ENCODE data around the gene PNISR.

PNISR gene

DNA sequence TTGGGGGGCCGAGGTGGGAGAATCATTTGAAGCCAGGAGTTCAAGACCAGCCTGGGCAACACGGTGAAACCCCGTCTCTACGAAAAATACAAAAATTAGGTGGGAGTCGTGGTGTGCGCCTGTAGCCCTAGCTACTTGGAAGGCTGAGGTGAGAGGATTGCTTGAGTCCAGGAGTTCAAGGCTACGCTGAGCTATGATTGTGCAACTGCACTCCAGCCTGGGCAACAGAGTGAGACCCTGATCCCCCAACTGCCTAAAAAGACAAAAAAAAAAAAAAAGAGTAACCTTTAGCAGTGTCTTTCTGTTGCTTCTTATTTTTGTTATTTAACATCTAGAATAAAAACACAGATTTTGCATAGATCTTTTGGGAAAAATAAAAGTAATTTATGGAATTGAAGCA is 18.0 kb downstream of the PNISR start:
- H3K27me3 ChIP-seq (ENCODE audit: insufficient read depth, low read length), result no peaks in the 10 kb centered on the region
- H3K4me1 ChIP-seq (ENCODE audit: control insufficient read depth, insufficient read depth, low read length, unreplicated experiment), result no peaks in the 10 kb centered on the region
- H3K27ac ChIP-seq (ENCODE audit: low read depth, low read length), result no peak overlapping the region
- no peak overlapping the region for H2AFZ ChIP-seq (ENCODE audit: low read length, unreplicated experiment)
- H3K4me3 ChIP-seq (ENCODE audit: low read depth, low read length), result no peak overlapping the region
- peaks cover 11% of the 10 kb centered on the region for H3K79me2 ChIP-seq (ENCODE audit: control insufficient read depth, insufficient read depth, low read length, unreplicated experiment)
- peaks cover 60% of the 10 kb centered on the region for H3K36me3 ChIP-seq (ENCODE audit: insufficient read depth, low read length)

- H3K4me3 ChIP-seq (ENCODE audit: low read depth, low read length), result no peak overlapping the region
- no peak overlapping the region for H2AFZ ChIP-seq (ENCODE audit: low read length, unreplicated experiment)
- no peaks in the 10 kb centered on the region for H3K27me3 ChIP-seq (ENCODE audit: insufficient read depth, low read length)
- peaks cover 68% of the 10 kb centered on the region for H3K36me3 ChIP-seq (ENCODE audit: insufficient read depth, low read length)
- no peaks in the 10 kb centered on the region for H3K79me2 ChIP-seq (ENCODE audit: control insufficient read depth, insufficient read depth, low read length, unreplicated experiment)
- no peaks in the 10 kb centered on the region for H3K4me1 ChIP-seq (ENCODE audit: control insufficient read depth, insufficient read depth, low read length, unreplicated experiment)
- no peak overlapping the region for H3K27ac ChIP-seq (ENCODE audit: low read depth, low read length)
Observed at GRCh38 chr6:99402448-99402847, 22.7 kb downstream of the PNISR start.

DNA sequence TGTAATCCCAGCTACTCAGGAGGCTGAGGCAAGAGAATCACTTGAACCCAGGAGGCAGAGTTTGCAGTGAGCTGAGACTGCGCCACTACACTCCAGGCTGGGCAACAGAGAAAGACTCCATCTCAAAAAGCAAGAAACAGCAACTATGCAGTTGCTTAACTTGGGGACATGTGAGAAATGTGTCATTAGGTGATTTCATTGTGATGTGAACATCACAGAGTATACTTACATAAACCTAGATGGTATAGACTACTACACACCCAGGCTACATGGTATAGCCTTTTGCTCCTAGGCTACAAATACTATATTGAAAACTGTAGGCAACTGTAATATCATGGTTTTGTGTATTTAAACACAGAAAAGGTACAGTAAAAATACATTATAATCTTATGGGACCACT is 27.8 kb downstream of the PNISR start:
- Histone ChIP-seq H3K27me3 (ENCODE audit: insufficient read depth, low read length) (no peaks in the 10 kb centered on the region), H3K79me2 (ENCODE audit: control insufficient read depth, insufficient read depth, low read length, unreplicated experiment) (no peaks in the 10 kb centered on the region), H2AFZ (ENCODE audit: low read length, unreplicated experiment) (no peak overlapping the region), H3K4me3 (ENCODE audit: low read depth, low read length) (no peak overlapping the region), H3K27ac (ENCODE audit: low read depth, low read length) (no peak overlapping the region), H3K36me3 (ENCODE audit: insufficient read depth, low read length) (peaks cover 33% of the 10 kb centered on the region), H3K4me1 (ENCODE audit: control insufficient read depth, insufficient read depth, low read length, unreplicated experiment) (no peaks in the 10 kb centered on the region)

DNA sequence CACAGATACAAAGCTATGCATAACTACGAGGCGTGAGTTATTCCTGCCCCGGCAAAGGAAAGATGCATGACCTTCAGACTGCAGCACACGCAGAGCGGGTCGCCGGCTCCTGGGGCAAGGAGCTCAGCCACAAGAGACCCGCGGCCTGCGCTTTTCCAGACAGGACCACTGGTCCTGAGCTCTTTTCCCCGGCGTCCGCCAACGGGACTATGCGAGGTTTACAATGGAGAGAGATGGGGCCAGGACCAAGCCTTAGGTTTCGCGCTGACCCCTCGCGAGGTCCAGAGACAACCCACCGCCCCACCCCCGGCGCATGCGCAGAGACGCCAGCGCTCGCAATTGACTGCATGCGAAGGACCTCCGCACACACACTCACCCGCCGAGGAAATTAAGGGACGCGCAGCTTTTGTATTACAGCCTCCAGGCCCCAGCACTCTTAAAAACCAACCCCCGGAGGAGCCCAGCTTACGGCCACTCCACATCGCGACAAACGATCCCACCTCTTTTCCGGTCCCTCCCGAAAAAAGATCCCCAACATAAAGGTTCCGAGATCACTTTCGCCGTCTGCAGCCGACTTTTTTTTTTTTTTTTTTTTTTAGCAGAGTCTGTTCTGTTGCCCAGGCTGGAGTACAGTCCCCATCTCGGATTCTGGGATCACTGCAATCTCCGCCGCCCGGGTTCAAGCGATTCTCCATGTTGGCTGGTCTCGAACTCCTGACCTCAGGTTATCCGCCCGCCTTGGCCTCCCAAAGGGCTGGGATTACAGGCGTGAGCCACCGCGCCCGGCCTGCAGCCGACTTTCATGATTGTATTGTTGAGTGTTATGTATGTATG is 31.2 kb downstream of the PNISR start, which contains the start of gene COQ3:
TSS of gene COQ3 (minus strand) at position 498 of the 834 bp plus-strand sequence. CDS start at position 482, 16 bp downstream.
- no peaks in the 10 kb centered on the region for H3K4me1 ChIP-seq (ENCODE audit: control insufficient read depth, insufficient read depth, low read length, unreplicated experiment)
- peak within 1 kb of the TSS; percentile 86 for H2AFZ ChIP-seq (ENCODE audit: low read length, unreplicated experiment)
- no peaks in the 10 kb centered on the region for H3K27me3 ChIP-seq (ENCODE audit: insufficient read depth, low read length)
- no peaks in the 10 kb centered on the region for H3K79me2 ChIP-seq (ENCODE audit: control insufficient read depth, insufficient read depth, low read length, unreplicated experiment)
- H3K4me3 ChIP-seq (ENCODE audit: low read depth, low read length), result peak within 1 kb of the TSS; percentile 85
- H3K27ac ChIP-seq (ENCODE audit: low read depth, low read length), result peak within 1 kb of the TSS; percentile 71
- peaks cover 4% of the 10 kb centered on the region; the same call in 1 of the 2 replicates for H3K36me3 ChIP-seq (ENCODE audit: insufficient read depth, low read length)

GRCh38 chr6:99393366-99393697 is 31.8 kb downstream of the PNISR start:
- Histone ChIP-seq H2AFZ (ENCODE audit: low read length, unreplicated experiment) (peak overlapping the region; percentile 86), H3K4me3 (ENCODE audit: low read depth, low read length) (peak overlapping the region; percentile 85), H3K79me2 (ENCODE audit: control insufficient read depth, insufficient read depth, low read length, unreplicated experiment) (no peaks in the 10 kb centered on the region), H3K36me3 (ENCODE audit: insufficient read depth, low read length) (no peaks in the 10 kb centered on the region), H3K27ac (ENCODE audit: low read depth, low read length) (peak overlapping the region; percentile 71; the same call in 1 of the 2 replicates), H3K27me3 (ENCODE audit: insufficient read depth, low read length) (no peaks in the 10 kb centered on the region), H3K4me1 (ENCODE audit: control insufficient read depth, insufficient read depth, low read length, unreplicated experiment) (no peaks in the 10 kb centered on the region)

GRCh38 chr6:99390896-99391295 is 34.2 kb downstream of the PNISR start:
- Histone ChIP-seq H3K4me3 (ENCODE audit: low read depth, low read length) (no peak overlapping the region), H3K27ac (ENCODE audit: low read depth, low read length) (no peak overlapping the region), H3K27me3 (ENCODE audit: insufficient read depth, low read length) (no peaks in the 10 kb centered on the region), H3K4me1 (ENCODE audit: control insufficient read depth, insufficient read depth, low read length, unreplicated experiment) (no peaks in the 10 kb centered on the region), H2AFZ (ENCODE audit: low read length, unreplicated experiment) (no peak overlapping the region), H3K36me3 (ENCODE audit: insufficient read depth, low read length) (no peaks in the 10 kb centered on the region), H3K79me2 (ENCODE audit: control insufficient read depth, insufficient read depth, low read length, unreplicated experiment) (no peaks in the 10 kb centered on the region)

GRCh38 chr6:99384507-99384906 is 40.6 kb downstream of the PNISR start:
- H3K79me2 ChIP-seq (ENCODE audit: control insufficient read depth, insufficient read depth, low read length, unreplicated experiment), result no peaks in the 10 kb centered on the region
- no peaks in the 10 kb centered on the region for H3K27me3 ChIP-seq (ENCODE audit: insufficient read depth, low read length)

GRCh38 chr6:99378636-99379035 is 46.5 kb downstream of the PNISR start:
- Histone ChIP-seq H3K4me3 (ENCODE audit: low read depth, low read length) (no peak overlapping the region), H3K79me2 (ENCODE audit: control insufficient read depth, insufficient read depth, low read length, unreplicated experiment) (no peaks in the 10 kb centered on the region), H3K27ac (ENCODE audit: low read depth, low read length) (no peak overlapping the region), H3K4me1 (ENCODE audit: control insufficient read depth, insufficient read depth, low read length, unreplicated experiment) (no peaks in the 10 kb centered on the region), H2AFZ (ENCODE audit: low read length, unreplicated experiment) (no peak overlapping the region), H3K36me3 (ENCODE audit: insufficient read depth, low read length) (no peaks in the 10 kb centered on the region), H3K27me3 (ENCODE audit: insufficient read depth, low read length) (no peaks in the 10 kb centered on the region)

More at GRCh38 chr6:99384507-99384906, 40.6 kb downstream of the PNISR start:
- no peak overlapping the region for H3K27ac ChIP-seq (ENCODE audit: low read depth, low read length)
- no peaks in the 10 kb centered on the region for H3K4me1 ChIP-seq (ENCODE audit: control insufficient read depth, insufficient read depth, low read length, unreplicated experiment)
- H3K4me3 ChIP-seq (ENCODE audit: low read depth, low read length), result no peak overlapping the region
- no peaks in the 10 kb centered on the region for H3K36me3 ChIP-seq (ENCODE audit: insufficient read depth, low read length)
- H2AFZ ChIP-seq (ENCODE audit: low read length, unreplicated experiment), result no peak overlapping the region

DNA sequence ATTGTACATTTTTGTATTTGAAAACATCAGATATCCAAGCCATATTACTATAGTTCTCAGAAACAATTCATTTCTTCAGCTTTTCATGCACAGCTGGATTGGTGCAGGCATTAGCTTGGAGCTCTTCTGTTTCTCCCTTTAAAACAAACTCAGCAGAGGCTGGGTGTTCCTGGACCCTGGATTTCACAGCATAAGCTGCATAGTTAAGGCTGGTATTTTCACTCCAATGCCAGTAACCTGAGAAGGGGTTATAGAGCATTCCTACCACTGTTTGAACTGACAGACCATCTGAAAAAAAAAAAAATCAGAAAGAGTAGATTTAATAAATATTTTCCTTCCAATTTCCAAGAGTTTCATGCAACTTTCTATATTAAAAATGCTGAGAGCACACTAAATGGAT is 55.6 kb downstream of the PNISR start:
- Histone ChIP-seq H3K27ac (ENCODE audit: low read depth, low read length) (no peak overlapping the region), H3K27me3 (ENCODE audit: insufficient read depth, low read length) (no peaks in the 10 kb centered on the region), H3K36me3 (ENCODE audit: insufficient read depth, low read length) (no peaks in the 10 kb centered on the region), H3K4me3 (ENCODE audit: low read depth, low read length) (no peak overlapping the region), H2AFZ (ENCODE audit: low read length, unreplicated experiment) (no peak overlapping the region), H3K79me2 (ENCODE audit: control insufficient read depth, insufficient read depth, low read length, unreplicated experiment) (no peaks in the 10 kb centered on the region), H3K4me1 (ENCODE audit: control insufficient read depth, insufficient read depth, low read length, unreplicated experiment) (no peaks in the 10 kb centered on the region)

DNA sequence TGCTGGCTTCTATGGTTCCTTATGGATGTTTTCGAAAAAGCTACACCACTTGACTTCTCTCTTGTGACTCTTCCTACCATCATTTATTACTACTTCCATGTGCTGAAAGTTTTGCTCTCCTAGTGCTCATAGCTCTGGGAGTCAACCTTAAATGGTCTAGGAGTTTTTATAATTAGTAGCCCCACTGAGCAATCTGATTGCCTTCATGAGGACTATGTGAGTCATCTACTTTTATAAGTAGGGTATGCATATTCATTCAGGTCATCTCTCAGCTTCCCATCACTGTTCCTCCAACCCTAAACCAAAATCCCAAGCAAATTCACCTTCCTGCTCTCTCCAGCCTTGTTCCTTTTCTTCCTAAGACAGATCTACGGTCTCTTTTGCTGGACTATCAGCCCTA is 58.3 kb downstream of the PNISR start:
- Histone ChIP-seq H2AFZ (ENCODE audit: low read length, unreplicated experiment) (no peak overlapping the region), H3K4me1 (ENCODE audit: control insufficient read depth, insufficient read depth, low read length, unreplicated experiment) (no peaks in the 10 kb centered on the region), H3K27ac (ENCODE audit: low read depth, low read length) (no peak overlapping the region), H3K36me3 (ENCODE audit: insufficient read depth, low read length) (no peaks in the 10 kb centered on the region), H3K27me3 (ENCODE audit: insufficient read depth, low read length) (0 out of 2 replicates have a peak, but pooled peaks cover 1% of the 10 kb centered on the region), H3K4me3 (ENCODE audit: low read depth, low read length) (no peak overlapping the region), H3K79me2 (ENCODE audit: control insufficient read depth, insufficient read depth, low read length, unreplicated experiment) (no peaks in the 10 kb centered on the region)

DNA sequence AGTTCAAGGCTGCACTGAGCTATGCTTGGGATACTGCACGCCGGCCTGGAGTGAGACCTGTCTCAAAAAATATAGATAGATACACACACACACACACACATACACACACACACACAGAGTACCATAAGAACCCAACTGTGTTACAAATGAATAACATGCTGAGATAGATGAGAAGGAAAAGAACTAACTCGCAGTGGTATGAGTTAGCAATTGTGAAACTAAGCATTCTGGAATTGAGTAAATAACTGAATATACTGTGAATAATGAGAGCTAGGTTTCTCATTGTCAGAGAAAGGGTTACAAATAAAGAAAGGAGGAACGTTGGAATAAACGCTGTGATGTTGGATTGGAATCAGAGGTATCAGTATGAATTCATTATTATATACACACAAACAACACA is 61.1 kb downstream of the PNISR start:
- H3K27me3 ChIP-seq (ENCODE audit: insufficient read depth, low read length), result peaks cover 30% of the 10 kb centered on the region
- H3K4me3 ChIP-seq (ENCODE audit: low read depth, low read length), result no peak overlapping the region
- H3K36me3 ChIP-seq (ENCODE audit: insufficient read depth, low read length), result no peaks in the 10 kb centered on the region
- no peaks in the 10 kb centered on the region for H3K4me1 ChIP-seq (ENCODE audit: control insufficient read depth, insufficient read depth, low read length, unreplicated experiment)
- H3K79me2 ChIP-seq (ENCODE audit: control insufficient read depth, insufficient read depth, low read length, unreplicated experiment), result no peaks in the 10 kb centered on the region
- no peak overlapping the region for H2AFZ ChIP-seq (ENCODE audit: low read length, unreplicated experiment)
- no peak overlapping the region for H3K27ac ChIP-seq (ENCODE audit: low read depth, low read length)

Measured in ACC112 (cell line).